ENCODE data around the gene SHTN1. TPM values are rescaled to one million over a fixed set of nuclear protein-coding genes. Genes with fewer than 3 reads are reported as not detected.

Gene SHTN1
- total and polyA plus RNA-seq, 2 donors (not counting 1 experiment from before 2014, with no cell fraction given) = 0.33 to 1.6 TPM

GRCh38 chr10:116913695-116914094 lies 91.3 kb downstream of the SHTN1 start:
- Histone ChIP-seq H3K4me1 (ENCODE audit: control insufficient read depth, extremely low read depth, insufficient read depth, low read length) (no peaks in the 10 kb centered on the region), H3K79me2 (ENCODE audit: control insufficient read depth, insufficient read depth, low read length) (no peaks in the 10 kb centered on the region), H3K9me3 (ENCODE audit: control insufficient read depth, insufficient read depth, low read depth, low read length) (no peaks in the 10 kb centered on the region), H4K20me1 (ENCODE audit: control insufficient read depth, extremely low read depth, insufficient read depth, low read length) (no peaks in the 10 kb centered on the region), H3K4me3 (replicated peaks in 1 of 4; ENCODE audit: control extremely low read depth in 1 of 4, insufficient read depth in 1 of 4, low read depth in 3 of 4, low read length in 4 of 4) (no peak overlapping the region), H3K9ac (ENCODE audit: insufficient read depth, low read length) (no peak overlapping the region), H2AFZ (ENCODE audit: low read length) (no peak overlapping the region), H3K27ac (ENCODE audit: insufficient read depth, low read length) (no peak overlapping the region), H3K27me3 (ENCODE audit: control insufficient read depth, insufficient read depth, low read length) (no peaks in the 10 kb centered on the region), H3K36me3 (ENCODE audit: control insufficient read depth, insufficient read depth, low read length) (no peaks in the 10 kb centered on the region), H3K4me2 (ENCODE audit: extremely low read depth, insufficient read depth, low read length) (no peak overlapping the region)
- peak in 1 of 2 donors; percentile 48 for DNase-seq (ENCODE audit: low read depth in 2 of 2)
- TF ChIP-seq EZH2 (IDR thresholded peaks at IDR 0.05; ENCODE audit: low read length, missing control alignments) (no peak), CTCF (conservative IDR thresholded peaks at IDR 0.05 in 1 of 2, IDR thresholded peaks at IDR 0.05 in 1 of 2; ENCODE audit: low read depth in 1 of 2, low read length in 2 of 2) (no peak)

GRCh38 chr10:116912162-116912561 lies 92.8 kb downstream of the SHTN1 start:
- no peaks in the 10 kb centered on the region for H3K9me3 ChIP-seq (ENCODE audit: control insufficient read depth, insufficient read depth, low read depth, low read length)
- no peaks in the 10 kb centered on the region for H4K20me1 ChIP-seq (ENCODE audit: control insufficient read depth, extremely low read depth, insufficient read depth, low read length)
- no peaks in the 10 kb centered on the region for H3K4me1 ChIP-seq (ENCODE audit: control insufficient read depth, extremely low read depth, insufficient read depth, low read length)
- H3K27me3 ChIP-seq (ENCODE audit: control insufficient read depth, insufficient read depth, low read length) = no peaks in the 10 kb centered on the region
- DNase-seq (ENCODE audit: low read depth in 2 of 2) = no peak
- H3K9ac ChIP-seq (ENCODE audit: insufficient read depth, low read length) = no peak overlapping the region
- H2AFZ ChIP-seq (ENCODE audit: low read length) = no peak overlapping the region
- H3K4me3 ChIP-seq (replicated peaks in 1 of 4; ENCODE audit: control extremely low read depth in 1 of 4, insufficient read depth in 1 of 4, low read depth in 3 of 4, low read length in 4 of 4) = no peak overlapping the region
- no peaks in the 10 kb centered on the region for H3K79me2 ChIP-seq (ENCODE audit: control insufficient read depth, insufficient read depth, low read length)
- TF ChIP-seq CTCF (conservative IDR thresholded peaks at IDR 0.05 in 1 of 2, IDR thresholded peaks at IDR 0.05 in 1 of 2; ENCODE audit: low read depth in 1 of 2, low read length in 2 of 2) (no peak), EZH2 (IDR thresholded peaks at IDR 0.05; ENCODE audit: low read length, missing control alignments) (no peak)
- no peaks in the 10 kb centered on the region for H3K36me3 ChIP-seq (ENCODE audit: control insufficient read depth, insufficient read depth, low read length)
- H3K4me2 ChIP-seq (ENCODE audit: extremely low read depth, insufficient read depth, low read length) = no peak overlapping the region
- H3K27ac ChIP-seq (ENCODE audit: insufficient read depth, low read length) = no peak overlapping the region

- no peak overlapping the region for H2AFZ ChIP-seq (ENCODE audit: low read length)
- H3K9ac ChIP-seq (ENCODE audit: insufficient read depth, low read length) = no peak overlapping the region
- DNase-seq (ENCODE audit: low read depth in 2 of 2) = no peak
- TF ChIP-seq EZH2 (IDR thresholded peaks at IDR 0.05; ENCODE audit: low read length, missing control alignments) = no peak
- TF ChIP-seq CTCF (conservative IDR thresholded peaks at IDR 0.05 in 1 of 2, IDR thresholded peaks at IDR 0.05 in 1 of 2; ENCODE audit: low read depth in 1 of 2, low read length in 2 of 2) = no peak
- H3K27me3 ChIP-seq (ENCODE audit: control insufficient read depth, insufficient read depth, low read length) = no peaks in the 10 kb centered on the region
- H3K36me3 ChIP-seq (ENCODE audit: control insufficient read depth, insufficient read depth, low read length) = no peaks in the 10 kb centered on the region
- no peaks in the 10 kb centered on the region for H3K9me3 ChIP-seq (ENCODE audit: control insufficient read depth, insufficient read depth, low read depth, low read length)
- H3K4me2 ChIP-seq (ENCODE audit: extremely low read depth, insufficient read depth, low read length) = no peak overlapping the region
- H3K4me3 ChIP-seq (replicated peaks in 1 of 4; ENCODE audit: control extremely low read depth in 1 of 4, insufficient read depth in 1 of 4, low read depth in 3 of 4, low read length in 4 of 4) = no peak overlapping the region
- H4K20me1 ChIP-seq (ENCODE audit: control insufficient read depth, extremely low read depth, insufficient read depth, low read length) = no peaks in the 10 kb centered on the region
- H3K79me2 ChIP-seq (ENCODE audit: control insufficient read depth, insufficient read depth, low read length) = no peaks in the 10 kb centered on the region
- no peaks in the 10 kb centered on the region for H3K4me1 ChIP-seq (ENCODE audit: control insufficient read depth, extremely low read depth, insufficient read depth, low read length)
- no peak overlapping the region for H3K27ac ChIP-seq (ENCODE audit: insufficient read depth, low read length)
These were observed 94.1 kb downstream of the SHTN1 start for GRCh38 chr10:116910910-116911309.

Data from fibroblast of lung (primary cell).